Fibroblast of lung (primary cell): ENCODE data around the gene C21orf58. TPM values are rescaled to one million over a fixed set of nuclear protein-coding genes. Genes with fewer than 3 reads are reported as not detected.
"Not testable (repeated sequence)": the region's sequence is repeated elsewhere in the genome, so short reads cannot be mapped to it uniquely, and the experiment has no call there.

Experiments
- DNase-seq, 2 donors: peaks; one replicate each; pipeline versions ENCODE4 v3.0.0 to v3.0.0-alpha.2; 2010; ENCODE audit warnings: low read depth in 2 of 2
- H2AFZ ChIP-seq: 2 replicates; pipeline ENCODE4 v1.5.1; 2012; ENCODE audit warnings: low read length, control low read depth, inconsistent platforms
- H3K27ac ChIP-seq: 2 replicates; pipeline ENCODE4 v1.5.1; 2011; ENCODE audit warnings: low read length, control low read depth; ENCODE audit not compliant: insufficient read depth
- H3K27me3 ChIP-seq: 2 replicates; pipeline ENCODE4 v1.5.1; 2011; ENCODE audit warnings: mild to moderate bottlenecking, low read length; ENCODE audit not compliant: control insufficient read depth, insufficient read depth
- H3K36me3 ChIP-seq: 2 replicates; pipeline ENCODE4 v1.5.1; 2011; ENCODE audit warnings: low read length; ENCODE audit not compliant: control insufficient read depth, insufficient read depth
- H3K4me1 ChIP-seq: 2 replicates; pipeline ENCODE4 v1.5.1; 2011; ENCODE audit warnings: low read length; ENCODE audit not compliant: control insufficient read depth, insufficient read depth; ENCODE audit errors: extremely low read depth
- H3K4me2 ChIP-seq: 2 replicates; pipeline ENCODE4 v1.5.1; 2011; ENCODE audit warnings: low read length, control low read depth; ENCODE audit not compliant: insufficient read depth; ENCODE audit errors: extremely low read depth
- H3K4me3 ChIP-seq, 4 experiments: fragments of 200-600 bp in 1 of 4; sonication (generic) in 1 of 4; replicated peaks in 1 of 4; 2 replicates each; pipeline ENCODE4 v1.5.1; 2011 to 2016; ENCODE audit warnings: low read length in 4 of 4, low read depth in 3 of 4, mild to moderate bottlenecking in 3 of 4, control low read depth in 2 of 4, inconsistent platforms in 1 of 4, mixed read lengths in 1 of 4; ENCODE audit not compliant: insufficient read depth in 1 of 4; ENCODE audit errors: control extremely low read depth in 1 of 4
- H3K79me2 ChIP-seq: 2 replicates; pipeline ENCODE4 v1.5.1; 2012; ENCODE audit warnings: mild to moderate bottlenecking, low read length, inconsistent platforms; ENCODE audit not compliant: control insufficient read depth, insufficient read depth
- H3K9ac ChIP-seq: 2 replicates; pipeline ENCODE4 v1.5.1; 2011; ENCODE audit warnings: mild to moderate bottlenecking, low read length, control low read depth; ENCODE audit not compliant: insufficient read depth
- H3K9me3 ChIP-seq: 2 replicates; pipeline ENCODE4 v1.5.1; 2012; ENCODE audit warnings: low read depth, low read length; ENCODE audit not compliant: control insufficient read depth, insufficient read depth
- H4K20me1 ChIP-seq: 2 replicates; pipeline ENCODE4 v1.5.1; 2011; ENCODE audit warnings: low read length; ENCODE audit not compliant: control insufficient read depth, insufficient read depth; ENCODE audit errors: extremely low read depth
- EZH2 ChIP-seq: IDR thresholded peaks from 2 replicates; pipeline ENCODE4 v1.5.1; 2012; ENCODE audit warnings: low read length, control low read depth, mild to moderate bottlenecking; ENCODE audit errors: missing control alignments
- polyA minus RNA-seq: library from RNA; depleted of rRNA, polyadenylated mRNA; stranded (reverse); fragments of >200 nt; gene quantifications from 2 replicates; pipeline ENCODE4 v1.2.3, GENCODE V29; 2011; ENCODE audit warnings: low replicate concordance
- polyA plus RNA-seq, 2 donors: library from polyadenylated mRNA; depleted of rRNA in 1 of 2; stranded (reverse) in 1 of 2; unstranded in 1 of 2; fragments of >200 nt; gene quantifications; 2 replicates each; pipeline ENCODE4 v1.2.1, GENCODE V29; 2011 to 2012; ENCODE audit warnings: missing spikeins in 1 of 2
- total RNA-seq: library from RNA; depleted of rRNA; stranded (reverse); fragments of >200 nt; gene quantifications from 2 replicates; pipeline ENCODE4 v1.2.1, GENCODE V29; 2014
- TF ChIP-seq, protein P1 (sequence below), 2 donors: IDR thresholded peaks in 1 of 2; conservative IDR thresholded peaks in 1 of 2; 1 replicate in 1 of 2; 2 replicates in 1 of 2; pipeline ENCODE4 v1.5.1; 2011 to 2012; ENCODE audit warnings: low read length in 2 of 2, control low read depth in 1 of 2, inconsistent platforms in 1 of 2, low read depth in 1 of 2, mild to moderate bottlenecking in 1 of 2

Gene C21orf58
- 1.3 and 2.5 TPM in 2 replicates for total RNA-seq
- polyA plus RNA-seq = 1.4 and 2.3 TPM in 2 replicates
- polyA plus RNA-seq (2012) = 0.73 and 2.5 TPM in 2 replicates
- polyA minus RNA-seq = 3.1 and 4.3 TPM in 2 replicates

DNA sequence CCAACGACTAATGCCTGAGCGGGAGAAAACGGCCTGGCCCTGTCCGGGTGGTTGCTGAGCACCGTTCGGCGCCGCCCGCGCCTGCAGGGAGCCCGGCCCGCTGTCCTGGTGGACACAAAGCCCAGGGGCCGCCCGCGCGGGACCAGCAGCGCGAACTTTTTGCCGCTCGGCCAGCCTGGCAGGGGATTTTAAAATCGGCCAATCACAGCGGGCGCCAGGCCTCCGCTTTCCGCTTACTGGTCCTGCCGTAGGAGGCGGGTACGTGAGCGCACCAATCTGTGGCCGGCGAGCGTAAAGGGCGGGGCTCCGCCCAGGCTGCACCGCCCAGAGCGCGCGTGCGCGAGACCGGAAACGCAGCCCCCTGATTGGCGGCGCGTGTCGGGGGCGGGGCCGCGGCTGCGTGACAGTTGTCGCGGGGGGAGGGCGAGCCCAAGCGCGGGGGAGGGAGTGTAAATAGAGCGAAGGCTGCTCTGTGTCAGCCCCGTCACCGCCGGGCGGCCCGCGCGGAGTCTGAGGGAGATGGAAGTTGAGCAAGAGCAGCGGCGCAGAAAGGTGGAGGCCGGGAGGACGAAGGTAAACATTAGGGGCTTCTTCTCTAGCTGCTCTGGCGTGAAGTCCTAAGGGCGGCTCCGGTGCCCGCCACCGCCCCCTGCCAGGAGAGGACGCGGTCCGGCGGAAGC lies at the start of gene C21orf58, which contains the start of gene PCNT:
Gene C21orf58 (minus strand): TSS at position 161 of the 680 bp plus-strand sequence. CDS start 1,132 bp downstream, outside the sequence.
Gene PCNT (plus strand): TSS at position 447 of the 680 bp plus-strand sequence. CDS start 73 bp downstream, at position 520.
- peaks cover 4% of the 10 kb centered on the region for H3K36me3 ChIP-seq
- H3K79me2 ChIP-seq = peaks cover 66% of the 10 kb centered on the region
- H2AFZ ChIP-seq = peak within 1 kb of the TSS; percentile 81
- H3K27me3 ChIP-seq = no peaks in the 10 kb centered on the region
- peak within 1 kb of the TSS; percentile 96 for H3K4me2 ChIP-seq
- no peaks in the 10 kb centered on the region for H4K20me1 ChIP-seq
- peak within 1 kb of the TSS; percentile 93 for H3K9ac ChIP-seq
- H3K9me3 ChIP-seq = no peaks in the 10 kb centered on the region
- no peak for TF ChIP-seq EZH2
- TF ChIP-seq, protein P1, sequence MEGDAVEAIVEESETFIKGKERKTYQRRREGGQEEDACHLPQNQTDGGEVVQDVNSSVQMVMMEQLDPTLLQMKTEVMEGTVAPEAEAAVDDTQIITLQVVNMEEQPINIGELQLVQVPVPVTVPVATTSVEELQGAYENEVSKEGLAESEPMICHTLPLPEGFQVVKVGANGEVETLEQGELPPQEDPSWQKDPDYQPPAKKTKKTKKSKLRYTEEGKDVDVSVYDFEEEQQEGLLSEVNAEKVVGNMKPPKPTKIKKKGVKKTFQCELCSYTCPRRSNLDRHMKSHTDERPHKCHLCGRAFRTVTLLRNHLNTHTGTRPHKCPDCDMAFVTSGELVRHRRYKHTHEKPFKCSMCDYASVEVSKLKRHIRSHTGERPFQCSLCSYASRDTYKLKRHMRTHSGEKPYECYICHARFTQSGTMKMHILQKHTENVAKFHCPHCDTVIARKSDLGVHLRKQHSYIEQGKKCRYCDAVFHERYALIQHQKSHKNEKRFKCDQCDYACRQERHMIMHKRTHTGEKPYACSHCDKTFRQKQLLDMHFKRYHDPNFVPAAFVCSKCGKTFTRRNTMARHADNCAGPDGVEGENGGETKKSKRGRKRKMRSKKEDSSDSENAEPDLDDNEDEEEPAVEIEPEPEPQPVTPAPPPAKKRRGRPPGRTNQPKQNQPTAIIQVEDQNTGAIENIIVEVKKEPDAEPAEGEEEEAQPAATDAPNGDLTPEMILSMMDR (conservative IDR thresholded peaks at IDR 0.05 in 1 of 2, IDR thresholded peaks at IDR 0.05 in 1 of 2; ENCODE audit: low read depth in 1 of 2, low read length in 2 of 2) = no peak
- H3K4me1 ChIP-seq = peaks cover 17% of the 10 kb centered on the region
- H3K4me3 ChIP-seq = peak within 1 kb of the TSS; percentile 86 to 97 (median 94)
- peak within 1 kb of the TSS; percentile 95 for H3K27ac ChIP-seq
- DNase-seq = peak; percentile 97

DNA sequence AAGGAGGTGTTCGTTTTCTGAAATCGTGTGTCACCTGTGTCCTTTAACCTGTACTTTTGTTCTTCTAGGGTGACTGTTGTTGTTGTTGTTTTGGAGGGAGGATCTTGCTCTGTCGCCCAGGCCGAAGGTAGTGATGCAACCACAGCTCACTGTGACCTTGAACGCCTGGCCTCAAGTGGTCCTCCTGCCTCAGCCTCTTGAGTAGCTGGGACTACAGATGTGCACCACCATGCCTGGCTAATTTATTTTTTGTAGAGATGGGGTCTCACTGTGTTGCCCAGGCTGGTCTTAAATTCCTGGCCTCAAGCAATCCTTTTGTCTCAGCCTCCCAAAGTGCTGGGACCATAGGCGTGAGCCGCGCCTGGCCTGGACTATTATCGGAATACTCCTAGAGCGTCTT lies 49.3 kb upstream of the C21orf58 start:
- not testable (repeated sequence) for H3K4me2 ChIP-seq, H4K20me1 ChIP-seq, H3K4me3 ChIP-seq, H3K4me1 ChIP-seq, H3K9ac ChIP-seq, DNase-seq, H3K27ac ChIP-seq, H2AFZ ChIP-seq, H3K36me3 ChIP-seq, H3K27me3 ChIP-seq, H3K9me3 ChIP-seq
- H3K79me2 ChIP-seq = peaks cover 31% of the 10 kb centered on the region

DNA sequence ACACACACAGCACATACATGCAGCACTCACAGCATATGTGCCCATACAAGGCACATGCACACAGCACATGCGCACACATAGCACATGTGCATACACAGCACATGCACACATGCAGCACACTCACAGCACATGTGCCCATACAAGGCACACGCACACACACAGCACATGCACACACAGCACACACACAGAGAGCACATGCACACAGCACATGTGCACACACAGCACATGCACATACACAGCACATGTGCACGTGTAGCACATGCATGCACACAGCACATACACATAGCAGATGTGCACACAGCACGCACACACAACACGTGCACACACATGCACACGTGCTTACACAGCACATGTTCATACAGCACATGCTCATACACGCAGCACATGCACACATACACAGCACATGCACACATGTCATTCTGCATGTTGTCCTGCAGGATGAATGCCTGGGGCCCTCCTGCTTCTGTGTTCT lies 48.4 kb upstream of the C21orf58 start:
- H3K27ac ChIP-seq = no peak overlapping the region
- no peak for TF ChIP-seq EZH2
- TF ChIP-seq, protein P1 (conservative IDR thresholded peaks at IDR 0.05 in 1 of 2, IDR thresholded peaks at IDR 0.05 in 1 of 2; ENCODE audit: low read depth in 1 of 2, low read length in 2 of 2) = no peak
- H3K4me1 ChIP-seq = no peaks in the 10 kb centered on the region
- H2AFZ ChIP-seq = no peak overlapping the region
- no peaks in the 10 kb centered on the region for H3K27me3 ChIP-seq
- peaks cover 28% of the 10 kb centered on the region for H3K79me2 ChIP-seq
- DNase-seq = no peak
- H3K4me3 ChIP-seq = no peak overlapping the region
- no peaks in the 10 kb centered on the region for H3K9me3 ChIP-seq
- H4K20me1 ChIP-seq = no peaks in the 10 kb centered on the region
- no peak overlapping the region for H3K9ac ChIP-seq
- H3K36me3 ChIP-seq = peaks cover 9% of the 10 kb centered on the region
- no peak overlapping the region for H3K4me2 ChIP-seq
